Retina (tissue), 1 donor: Measurements from ENCODE around the gene GUCY2F.

Experiments
- DNase-seq: peaks from one replicate; pipeline ENCODE4 v3.0.0-alpha.2; 2016

Gene GUCY2F

GRCh38 chrX:109327251-109327650 lies 154.6 kb downstream of the GUCY2F start:
- DNase-seq, result no peak
